LNCaP clone FGC (cell line): ENCODE data around the gene NALCN.

Experiments used
- DNase-seq: peaks from one replicate; pipeline ENCODE4 v3.0.0-alpha.2; 2011; ENCODE audit warnings: low read depth
- H3K4me3 ChIP-seq: 2 replicates; pipeline ENCODE4 v1.5.1; 2011; ENCODE audit warnings: mild to moderate bottlenecking, low read depth, low read length, control low read depth
- CTCF ChIP-seq: IDR thresholded peaks from 2 replicates; pipeline ENCODE4 v1.5.1; 2012; ENCODE audit warnings: mild to moderate bottlenecking; ENCODE audit not compliant: control insufficient read depth, insufficient read depth; ENCODE audit errors: extremely low read depth

NALCN gene

GRCh38 chr13:101289764-101290163, 126.5 kb downstream of the NALCN start:
- no peak for DNase-seq
- no peak overlapping the region for H3K4me3 ChIP-seq
- no peak for TF ChIP-seq CTCF

- DNase-seq = no peak
- no peak for TF ChIP-seq CTCF
Measured at GRCh38 chr13:101283782-101284181, 132.5 kb downstream of the NALCN start.

GRCh38 chr13:101272886-101273285, 143.4 kb downstream of the NALCN start:
- no peak for TF ChIP-seq CTCF
- DNase-seq = no peak
- H3K4me3 ChIP-seq = no peak overlapping the region

More at GRCh38 chr13:101283782-101284181, 132.5 kb downstream of the NALCN start:
- no peak overlapping the region for H3K4me3 ChIP-seq

DNA sequence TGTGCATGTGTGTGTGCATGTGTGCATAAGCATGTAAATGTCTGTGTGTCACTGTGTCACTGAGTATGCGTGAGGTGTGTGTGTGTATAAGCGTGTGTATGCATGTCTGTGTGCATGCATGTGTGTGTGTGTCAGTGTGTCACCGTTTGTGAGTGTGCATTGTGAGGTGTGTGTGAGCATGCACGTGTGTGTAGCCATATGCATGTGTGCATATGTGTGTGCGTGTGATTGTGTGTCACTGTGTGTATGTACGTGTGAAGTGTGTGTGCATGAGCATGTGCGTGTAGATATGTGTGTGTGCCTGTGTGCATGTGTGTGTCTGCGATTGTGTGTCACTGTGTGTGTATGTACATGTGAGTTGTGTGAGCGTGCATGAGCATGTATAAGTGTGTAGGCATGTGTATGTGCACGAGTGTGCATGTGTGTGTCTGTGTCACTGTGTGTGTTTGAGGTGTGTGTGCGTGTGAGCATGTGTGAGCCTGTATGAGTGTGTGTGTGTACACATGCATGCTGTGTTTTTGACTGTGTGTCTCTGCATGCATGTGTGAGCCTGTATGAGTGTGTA, 144.5 kb downstream of the NALCN start:
- TF ChIP-seq CTCF = no peak
- no peak overlapping the region for H3K4me3 ChIP-seq
- no peak for DNase-seq

- DNase-seq = no peak
- TF ChIP-seq CTCF = no peak
- H3K4me3 ChIP-seq = no peak overlapping the region
Measured at GRCh38 chr13:101267656-101268055, 148.7 kb downstream of the NALCN start.

DNA sequence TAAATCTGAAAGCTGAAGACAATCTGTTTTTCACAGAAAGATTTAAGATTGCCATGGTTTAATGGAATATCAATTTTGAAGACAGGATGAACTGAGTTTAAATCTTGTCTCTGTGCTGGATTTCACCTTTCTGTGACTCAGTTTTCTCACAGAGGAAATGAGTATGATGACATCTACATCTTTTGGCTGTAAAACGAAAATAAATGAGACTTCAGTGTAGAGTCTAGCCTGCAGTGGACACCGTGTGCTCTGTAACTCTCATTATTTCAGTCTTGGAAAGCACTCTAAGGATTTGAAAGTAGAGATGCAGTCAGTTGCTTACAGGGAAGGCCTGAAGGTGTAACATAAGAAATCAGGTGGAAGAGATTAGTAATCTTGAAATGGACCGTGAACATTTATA, 150.4 kb downstream of the NALCN start:
- no peak for TF ChIP-seq CTCF
- DNase-seq = no peak
- H3K4me3 ChIP-seq = no peak overlapping the region

GRCh38 chr13:101264931-101265330, 151.4 kb downstream of the NALCN start:
- TF ChIP-seq CTCF = no peak
- no peak for DNase-seq
- no peak overlapping the region for H3K4me3 ChIP-seq
